Germinal center (tissue), 1 donor: Measurements from ENCODE around the gene ACADL.
A peak's percentile ranks its signal among the peaks of the same experiment; 100 is the strongest.

Experiments
- DNase-seq: peaks from one replicate; pipeline ENCODE4 v3.0.0; 2012; ENCODE audit warnings: mixed read lengths, low spot score

Gene ACADL

DNA sequence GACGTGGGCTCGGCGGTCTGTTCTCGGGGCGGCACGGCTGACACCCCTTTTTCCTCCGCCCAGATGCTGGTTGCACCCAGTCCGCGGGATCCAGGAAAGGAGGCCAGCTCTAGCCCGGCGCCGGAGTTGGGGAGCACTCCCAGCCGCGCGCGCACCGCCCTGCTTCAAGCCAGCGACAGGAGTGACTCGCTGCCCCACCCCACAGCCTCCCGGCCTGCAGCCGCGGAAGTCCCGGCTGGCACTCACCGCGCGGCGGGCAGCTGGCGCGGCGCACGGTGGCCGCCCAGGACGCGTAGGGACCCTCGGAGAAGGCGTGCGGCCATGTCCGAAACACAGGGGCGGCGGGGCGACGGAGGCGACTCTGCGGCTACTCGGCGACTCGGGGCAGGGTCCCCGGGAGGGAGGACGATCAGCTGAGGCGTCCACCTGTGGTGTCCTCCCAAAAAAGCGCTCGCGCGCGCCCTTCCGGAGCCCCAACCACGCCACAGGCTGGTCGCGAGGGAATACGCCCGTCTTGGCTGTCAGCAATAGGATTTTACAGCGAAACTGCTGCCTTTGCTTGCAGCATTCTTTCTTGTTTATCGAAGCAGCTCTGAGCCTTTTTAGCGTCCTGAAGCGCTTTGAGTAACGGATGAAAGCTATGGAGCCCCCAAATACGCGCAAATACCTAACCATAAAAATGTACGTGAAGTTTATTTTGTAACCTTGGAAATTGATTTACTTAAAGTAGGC, at the start of gene ACADL:
Gene ACADL (minus strand): TSS at position 507 of the 732 bp plus-strand sequence. CDS start 184 bp downstream, at position 323.
- DNase-seq = peak; percentile 11

DNA sequence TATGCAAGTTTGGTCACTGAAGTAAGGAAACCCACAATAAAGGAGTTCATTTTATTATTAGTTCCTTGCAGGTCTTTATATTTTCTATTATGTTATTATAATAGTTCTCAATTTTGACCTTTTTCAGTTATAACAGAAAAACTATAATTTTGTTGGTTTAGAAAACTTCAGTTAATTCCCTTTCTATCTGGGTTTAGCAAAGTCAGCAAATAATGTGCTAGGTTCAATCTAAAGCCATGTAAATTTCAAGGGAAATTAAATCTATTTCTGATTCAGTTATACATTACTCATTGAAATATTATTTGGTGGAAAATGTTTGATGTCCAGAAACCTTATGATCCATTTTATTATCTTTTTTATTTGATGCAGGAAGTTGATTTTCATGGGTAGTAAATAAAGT, 46.1 kb upstream of the ACADL start:
- DNase-seq = no peak

DNA sequence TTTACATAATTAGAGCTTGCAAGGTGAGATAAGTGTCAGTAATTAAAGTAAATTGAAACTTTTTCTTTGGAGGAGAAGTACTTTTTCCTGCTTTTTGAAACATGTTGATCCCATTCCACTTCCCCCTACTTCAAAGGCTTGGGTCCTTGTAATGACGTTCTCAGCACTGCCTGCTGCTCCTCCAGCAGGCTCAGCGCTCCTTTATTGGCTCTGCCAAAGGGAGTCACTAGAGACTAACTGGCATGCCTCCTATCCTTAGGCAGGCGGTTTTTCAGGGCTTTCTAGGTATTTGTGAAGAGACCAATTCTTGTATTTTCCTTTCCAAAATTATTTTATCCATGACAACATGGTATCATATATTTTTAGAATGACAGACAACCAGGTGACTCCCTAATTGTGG, 43.9 kb upstream of the ACADL start:
- DNase-seq = no peak

DNA sequence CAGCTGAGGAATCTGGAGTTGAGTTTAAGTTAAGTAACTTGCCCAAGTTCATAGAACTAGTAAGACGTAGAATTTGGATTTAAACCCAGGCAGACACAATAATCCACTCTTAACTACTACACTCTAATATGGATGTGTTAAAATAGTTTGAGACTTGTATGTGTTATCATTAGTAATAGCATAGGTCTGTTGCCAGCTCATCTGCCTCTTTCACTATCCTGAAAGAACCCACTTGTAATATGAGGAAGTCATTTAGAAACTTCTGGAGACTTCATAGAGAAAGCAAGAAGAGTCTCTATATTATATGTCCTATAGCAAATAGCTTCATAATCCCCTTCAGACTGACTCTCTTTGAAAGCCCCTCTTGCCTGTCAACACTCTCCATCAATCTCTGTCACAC, 43.0 kb upstream of the ACADL start:
- DNase-seq = no peak

DNA sequence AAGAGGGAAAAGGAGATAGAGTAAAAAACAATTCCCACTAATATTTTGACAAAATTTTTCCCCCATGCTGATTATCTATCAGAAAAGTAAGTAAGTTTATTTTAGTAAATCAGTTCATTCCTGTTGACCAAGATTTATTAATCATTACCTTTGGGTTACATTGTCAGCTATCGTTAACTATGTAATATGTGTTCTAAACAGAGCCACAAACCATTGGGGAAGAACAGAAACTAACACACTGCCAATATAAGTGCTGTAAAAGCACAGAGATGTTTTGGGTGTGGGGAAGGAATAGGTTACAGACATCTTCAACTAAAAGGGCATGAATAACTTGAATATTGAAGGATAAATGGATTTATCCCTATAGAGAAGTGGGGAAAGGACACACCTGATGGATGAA, 42.5 kb upstream of the ACADL start:
- DNase-seq = no peak

DNA sequence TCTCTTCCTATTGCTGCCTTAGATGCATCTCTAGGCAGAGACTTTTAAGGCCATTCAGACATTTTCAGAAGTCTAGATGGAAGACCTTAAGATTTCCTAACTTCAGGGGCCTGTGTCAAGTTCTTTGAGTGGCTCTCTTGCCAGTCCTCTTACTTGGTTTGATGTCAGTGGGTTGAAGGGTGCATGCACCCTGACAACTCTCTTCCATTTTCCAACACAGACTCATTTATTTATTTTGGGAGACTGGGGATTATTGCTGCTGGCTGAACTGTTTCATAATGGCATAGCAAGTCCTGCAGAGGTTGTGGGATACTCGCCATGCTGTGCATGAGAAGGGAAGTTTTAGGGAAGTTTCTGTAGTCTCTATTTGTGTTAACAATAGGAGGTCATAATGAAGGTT, 39.0 kb upstream of the ACADL start:
- DNase-seq = no peak

DNA sequence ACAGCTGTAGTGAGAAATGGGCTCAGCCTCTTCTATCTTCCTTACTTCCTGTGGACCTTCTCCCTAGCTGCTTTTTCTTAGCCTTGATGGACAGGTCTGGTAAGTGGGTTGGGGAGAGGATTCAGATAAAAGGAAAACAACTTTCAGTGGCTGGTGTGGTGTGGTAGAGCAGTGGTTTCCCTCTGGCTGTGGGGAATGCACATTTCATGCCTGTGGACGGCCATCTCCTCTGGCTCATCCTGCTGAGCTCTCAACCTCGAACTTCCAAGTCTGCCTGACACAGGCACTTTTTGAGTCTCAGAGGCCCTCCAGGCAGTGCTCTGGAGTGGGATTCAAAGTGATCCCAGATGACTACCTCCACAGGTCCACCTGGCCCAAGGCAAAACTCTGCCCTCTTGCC, 38.6 kb upstream of the ACADL start:
- no peak for DNase-seq

DNA sequence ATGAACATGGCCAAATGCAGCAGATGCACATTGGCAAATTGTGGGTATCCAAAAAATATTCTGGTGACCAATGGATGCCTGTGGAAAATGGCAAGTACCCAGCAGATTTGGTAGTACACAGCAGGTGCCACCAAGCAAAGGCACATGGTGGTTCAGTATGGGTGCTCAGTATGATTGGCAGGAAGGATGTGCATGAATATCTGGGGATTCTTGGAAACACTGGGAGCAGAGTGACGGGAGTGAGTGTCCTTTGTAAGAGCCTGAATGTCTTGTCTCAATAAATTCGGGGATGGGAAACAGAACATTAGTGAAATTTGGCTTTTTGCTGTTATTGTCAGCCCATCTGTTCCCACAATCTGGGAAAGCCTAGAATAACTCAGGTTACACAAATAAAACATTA, 36.8 kb upstream of the ACADL start:
- no peak for DNase-seq

DNA sequence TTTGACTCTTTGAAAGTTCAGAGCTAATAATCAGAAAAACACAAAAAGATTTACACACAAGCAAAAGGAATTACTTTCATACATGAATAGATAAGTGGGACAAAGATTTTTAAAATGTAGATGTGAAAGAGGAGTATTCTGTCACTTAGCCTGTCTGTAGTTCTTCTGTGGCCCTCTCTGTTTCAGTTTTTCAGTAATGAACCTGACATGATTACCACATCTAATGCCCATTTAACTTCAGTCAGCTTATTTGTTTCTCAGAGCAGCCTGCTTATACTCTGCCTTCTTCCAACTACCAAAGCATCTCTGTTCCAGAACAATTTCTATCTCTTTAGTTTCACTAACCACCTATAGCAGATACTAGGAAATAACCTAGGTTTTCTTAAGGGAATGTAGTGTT, 34.4 kb upstream of the ACADL start:
- no peak for DNase-seq

DNA sequence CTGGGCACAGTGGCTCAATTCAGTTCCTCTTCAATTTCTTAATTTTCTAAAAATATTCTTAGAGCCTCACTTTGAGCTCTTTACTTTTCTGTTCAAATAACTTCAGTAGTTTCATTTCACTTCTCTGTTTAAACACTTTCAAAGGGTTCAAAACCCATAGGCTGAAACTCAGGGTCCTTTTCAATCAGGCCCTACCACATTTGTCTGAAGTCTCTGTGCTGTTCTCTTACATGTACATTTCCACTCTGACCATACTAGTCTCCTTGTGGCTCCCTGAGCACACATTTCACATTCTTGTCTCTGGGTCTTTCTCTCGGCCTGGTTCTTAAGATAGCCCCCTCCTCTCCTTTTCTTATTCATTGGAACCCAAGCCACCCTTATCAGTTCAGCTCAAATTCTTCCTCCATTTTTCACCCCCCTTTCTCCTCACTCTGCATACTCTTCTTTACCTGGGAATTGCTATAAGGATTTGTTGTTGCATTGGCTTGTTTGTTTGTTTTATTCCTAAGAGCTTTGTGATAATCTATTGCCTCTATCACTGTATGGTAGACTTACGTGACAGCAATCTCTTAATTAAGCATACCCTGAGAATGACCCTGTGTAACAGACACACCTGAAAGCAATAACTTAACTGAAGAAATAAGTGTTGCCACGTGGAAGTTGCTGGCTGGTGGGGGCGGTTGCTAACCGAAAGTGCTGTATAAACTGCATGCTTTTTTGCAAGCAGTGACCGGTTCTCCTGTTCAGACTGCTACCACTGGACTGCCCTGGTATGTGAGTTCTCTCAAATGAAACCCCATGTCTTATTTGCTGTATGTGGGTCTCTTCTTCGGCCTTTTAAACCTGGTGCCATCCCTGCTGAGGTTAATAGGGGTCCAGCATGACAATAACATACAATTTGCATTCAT, 27.7 kb upstream of the ACADL start:
- DNase-seq = no peak

DNA sequence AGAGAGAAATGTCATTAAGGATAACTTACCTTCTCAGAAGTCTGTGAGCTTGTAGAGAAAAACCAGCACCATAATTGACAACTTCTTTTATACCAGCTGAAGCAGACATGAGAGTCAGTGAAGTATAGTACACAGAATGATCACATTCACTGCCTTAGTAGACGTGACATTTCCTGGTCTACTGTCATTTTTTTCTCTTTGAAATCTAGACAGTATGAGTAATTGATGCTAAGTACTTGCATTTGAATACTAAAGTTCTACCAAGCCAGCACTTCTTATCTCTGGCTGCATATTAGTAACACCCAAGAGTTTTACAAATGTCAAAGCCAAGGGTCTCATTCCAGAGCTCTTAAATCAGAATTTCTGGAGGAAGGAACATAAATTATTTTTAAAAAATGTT, 25.4 kb upstream of the ACADL start:
- no peak for DNase-seq

DNA sequence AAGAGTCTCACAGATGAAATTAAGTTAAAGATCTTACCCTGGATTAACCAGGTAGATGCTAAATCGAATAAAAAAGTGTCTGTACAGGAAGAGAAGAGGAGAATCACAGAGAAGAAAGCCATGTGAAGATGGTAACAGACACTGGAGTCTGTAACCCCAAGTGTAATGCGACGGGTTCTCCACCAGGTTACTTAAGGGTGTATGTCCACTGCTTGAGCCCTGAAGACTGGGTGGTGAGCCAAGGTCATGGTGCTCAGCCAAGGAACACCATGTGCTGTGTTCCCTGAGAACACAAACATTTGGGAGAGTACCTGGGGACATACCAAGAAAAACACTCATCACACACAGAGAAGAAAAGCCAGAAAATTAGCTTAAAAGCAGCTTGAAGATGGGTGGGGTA, 8.2 kb upstream of the ACADL start:
- DNase-seq = no peak

DNA sequence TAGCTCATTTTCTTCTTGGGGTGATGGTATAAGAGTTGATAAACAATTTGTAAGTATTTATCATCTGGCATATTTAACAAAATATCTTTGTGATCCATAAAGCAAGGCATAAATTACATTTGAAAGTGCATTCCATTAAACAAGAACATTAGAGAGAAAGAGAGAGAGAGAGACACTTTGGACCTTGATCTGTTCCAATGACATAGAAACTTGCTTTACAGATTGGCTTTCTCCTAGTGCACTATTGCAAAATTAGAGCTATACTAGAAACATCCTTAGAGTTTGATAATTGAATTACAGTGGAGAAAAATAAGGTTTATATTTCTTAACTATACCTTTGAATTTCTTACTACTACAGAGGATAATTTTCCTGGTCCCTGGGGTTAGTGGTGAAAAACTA, 5.7 kb upstream of the ACADL start:
- DNase-seq = no peak

DNA sequence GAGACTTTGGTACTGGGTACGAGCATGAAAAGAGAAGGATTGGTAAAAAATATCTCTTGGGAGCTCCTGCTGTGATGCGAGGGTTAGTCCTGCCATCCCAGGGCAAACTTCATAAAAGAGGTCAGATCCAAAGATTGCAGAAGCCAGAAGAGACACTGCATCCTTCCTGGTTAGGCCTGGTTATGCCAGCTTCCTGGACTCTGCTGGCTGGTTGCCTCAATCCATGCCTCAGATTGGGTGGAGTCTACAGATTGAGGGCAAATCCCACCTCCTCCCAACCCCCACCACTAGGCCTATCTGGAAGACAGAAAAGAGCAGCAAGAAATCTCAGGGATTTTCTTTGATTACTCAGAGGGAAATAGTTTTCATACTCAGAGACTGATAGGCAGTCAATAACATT, 5.3 kb upstream of the ACADL start:
- DNase-seq = no peak

DNA sequence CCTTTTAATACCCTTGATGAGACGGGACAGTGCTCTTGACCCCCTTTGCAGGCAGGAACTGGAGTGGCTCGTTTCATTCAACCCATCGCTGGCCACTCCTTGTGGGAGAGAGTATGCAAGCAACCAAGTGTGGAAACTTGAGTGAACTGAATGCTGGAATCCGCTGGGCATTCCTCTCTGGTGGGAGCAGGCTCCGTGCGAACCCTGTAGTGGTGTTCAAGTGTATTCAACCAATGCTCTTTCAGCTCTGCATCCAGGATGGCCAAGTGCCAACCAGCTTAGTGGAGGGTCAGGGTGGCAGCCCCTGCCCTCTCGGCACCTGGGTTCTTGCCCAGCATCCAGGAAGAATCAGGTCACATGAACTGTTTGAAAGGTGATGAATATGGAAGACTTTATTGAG, 3.3 kb upstream of the ACADL start:
- no peak for DNase-seq

DNA sequence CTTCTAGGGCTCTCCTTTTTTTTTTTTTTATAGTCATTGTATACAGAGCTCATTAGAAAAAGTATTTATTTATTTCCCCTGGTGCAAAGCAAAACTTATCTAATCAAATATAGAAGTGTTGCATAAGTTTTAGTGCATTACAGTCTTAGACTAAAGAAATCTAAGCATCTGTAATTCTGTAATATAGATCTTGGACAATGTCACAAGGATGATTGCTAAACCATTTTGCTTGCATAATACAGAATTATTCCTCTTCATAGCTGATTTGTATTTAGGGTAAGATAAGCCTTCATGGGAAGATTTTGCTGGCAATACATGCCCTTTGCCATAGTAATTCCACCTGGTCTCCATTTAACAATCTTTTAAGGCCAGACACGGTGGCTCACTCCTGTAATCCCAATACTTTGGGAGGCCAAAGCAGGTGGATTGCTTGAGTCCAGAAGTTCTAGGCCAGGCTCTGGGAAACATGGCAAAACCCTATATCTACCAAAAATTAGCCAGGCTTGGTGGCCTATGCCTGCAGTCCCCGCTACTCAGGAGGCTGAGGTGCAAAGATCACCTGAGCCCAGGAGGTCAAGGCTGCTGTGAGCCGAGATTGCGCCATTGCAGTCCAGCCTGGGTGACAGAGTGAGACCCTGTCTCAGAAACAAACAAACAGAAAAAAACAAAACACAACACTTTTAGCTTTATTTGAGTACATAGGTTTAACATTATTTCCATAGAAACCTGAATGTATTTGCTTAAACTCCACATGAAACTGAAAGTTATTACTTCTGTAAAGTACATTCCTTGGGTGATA, 2.2 kb upstream of the ACADL start:
- no peak for DNase-seq

DNA sequence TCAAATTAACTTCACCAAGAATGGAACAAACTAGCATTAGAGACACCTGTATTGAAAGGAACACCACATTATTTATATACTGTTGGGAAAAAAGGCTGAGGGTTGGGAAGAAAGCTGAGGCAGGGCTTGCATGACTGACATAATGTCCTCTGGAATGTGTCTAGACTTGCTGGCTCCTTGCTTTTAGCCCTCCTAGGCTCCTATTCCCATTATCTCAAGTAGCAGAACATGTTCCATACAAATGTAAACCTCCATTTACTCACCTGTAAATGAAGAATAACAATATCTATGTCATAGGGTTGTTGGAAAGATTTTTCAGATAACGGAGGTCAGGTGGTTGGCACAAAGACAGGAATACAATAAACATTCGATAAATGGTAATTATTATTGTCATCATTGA, 976 bp upstream of the ACADL start:
- DNase-seq = no peak

DNA sequence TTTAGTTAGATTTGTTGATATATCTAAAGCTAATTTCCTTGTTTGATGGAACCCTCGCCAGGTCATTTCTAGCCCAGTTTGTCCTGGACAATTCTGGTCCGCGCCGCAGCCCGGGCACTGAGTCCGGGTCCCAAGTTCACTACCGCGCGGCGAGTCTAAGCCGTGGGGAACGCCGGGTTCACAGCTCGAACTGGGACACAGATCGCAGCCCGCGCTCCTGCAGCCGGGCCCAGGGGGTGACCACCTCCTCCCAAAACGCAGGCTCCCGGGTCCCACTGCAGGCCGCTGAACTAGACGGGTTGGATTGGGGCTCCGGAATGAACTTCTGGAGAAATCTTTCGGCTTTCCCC, 681 bp downstream of the ACADL start:
- DNase-seq = no peak

DNA sequence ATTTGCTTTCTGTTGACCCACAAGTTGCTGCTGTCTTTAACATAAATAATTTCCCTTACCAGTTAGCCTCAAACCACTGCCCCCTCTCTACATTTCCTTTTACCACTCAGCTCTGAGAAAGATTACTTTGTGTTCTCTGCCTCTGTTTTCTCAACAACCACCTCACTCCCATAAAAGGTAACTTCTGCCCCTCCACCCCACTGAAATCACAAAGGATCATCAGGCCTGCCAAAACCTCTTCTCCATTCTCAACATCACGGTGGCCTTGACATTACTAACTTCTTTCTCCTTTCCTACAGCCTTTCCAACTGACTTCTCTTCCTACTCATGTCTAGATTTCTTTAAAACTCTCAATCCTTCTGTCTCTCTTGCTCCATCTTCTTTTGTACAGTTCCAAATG, 10.1 kb downstream of the ACADL start:
- no peak for DNase-seq

DNA sequence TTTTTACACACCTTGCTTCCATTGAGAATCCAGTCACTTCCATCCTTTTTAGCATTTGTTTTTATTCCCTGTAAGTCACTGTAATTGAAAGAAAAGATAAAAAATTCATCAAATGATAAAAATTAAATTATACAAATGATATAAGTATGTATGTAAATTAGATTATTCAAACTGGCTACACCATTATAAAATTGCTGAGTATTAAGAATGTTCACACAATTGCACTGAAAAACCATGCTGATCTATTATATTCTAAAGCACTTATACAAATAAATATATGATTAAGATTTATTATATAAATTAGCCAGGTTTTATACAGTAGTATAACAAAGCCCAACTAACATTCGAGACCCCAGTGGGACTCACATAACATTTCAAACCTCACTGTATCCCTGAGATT, 15.1 kb downstream of the ACADL start:
- no peak for DNase-seq

DNA sequence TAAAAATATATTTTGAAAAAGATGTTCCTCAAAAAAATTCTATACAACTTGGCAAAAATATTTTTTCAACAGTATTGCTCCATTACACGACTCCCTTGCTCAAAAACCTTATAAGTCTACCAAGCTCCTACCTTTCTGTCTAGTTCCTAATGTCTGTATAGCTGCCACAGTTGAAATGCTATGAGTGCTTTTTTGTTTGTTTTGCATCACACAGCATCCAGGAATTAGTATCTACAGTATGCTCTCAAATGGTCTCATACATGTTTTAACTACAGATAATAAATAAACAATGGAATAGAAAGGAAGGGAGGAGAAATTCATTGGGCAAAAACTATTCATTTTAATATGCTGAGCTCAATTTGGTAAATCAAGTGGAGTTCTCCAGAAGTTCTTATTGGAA, 17.3 kb downstream of the ACADL start:
- DNase-seq = no peak

DNA sequence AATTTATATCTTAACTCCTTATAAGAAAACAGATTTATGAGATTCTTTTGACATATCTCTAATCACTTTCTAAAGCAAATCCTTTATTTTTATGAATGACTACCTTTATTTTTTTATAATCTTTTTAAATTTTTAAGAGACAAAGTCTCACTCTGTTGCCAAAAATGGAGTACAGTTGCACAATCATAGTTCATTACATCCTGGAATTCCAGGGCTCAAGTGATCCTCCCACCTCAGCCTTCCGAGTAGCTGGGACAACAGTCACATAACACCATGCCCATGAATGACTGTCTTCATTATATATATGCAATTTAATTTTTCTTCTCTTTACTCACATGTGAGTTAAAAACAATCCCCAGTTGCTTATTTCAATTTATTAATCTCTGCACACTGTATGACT, 21.7 kb downstream of the ACADL start:
- DNase-seq = no peak

DNA sequence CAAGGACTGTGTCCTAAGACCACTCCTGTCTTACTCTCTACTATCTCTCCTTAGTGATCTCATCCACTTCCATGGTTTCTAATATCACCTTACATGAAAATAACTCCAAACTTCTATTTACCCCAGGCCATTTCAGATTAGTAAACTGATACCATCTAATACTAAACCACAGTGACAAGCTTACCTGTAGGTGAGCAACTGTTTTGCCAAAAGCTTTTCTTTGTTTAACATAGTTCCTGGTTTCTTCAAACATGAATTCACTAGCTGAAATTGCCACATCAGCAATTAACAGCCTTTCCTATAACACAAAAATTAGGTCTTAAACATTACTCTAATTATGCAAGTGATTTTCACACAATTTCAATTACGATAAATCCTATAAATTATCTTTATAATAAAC, 22.1 kb downstream of the ACADL start:
- DNase-seq = no peak
